Brain microvascular endothelial cell (primary cell): ENCODE results near the gene NME5.

Source experiments
- DNase-seq: peaks from one replicate; pipeline ENCODE4 v3.0.0-alpha.2; 2020
- H3K27ac ChIP-seq: fragments of 250-450 bp; sonication (Bioruptor Pico); 2 replicates; pipeline ENCODE4 v1.5.1; 2020; ENCODE audit warnings: mild to moderate bottlenecking, moderate library complexity
- H3K27me3 ChIP-seq: fragments of 250-450 bp; sonication (Bioruptor Pico); replicated peaks from 2 replicates; pipeline ENCODE4 v1.5.1; 2020; ENCODE audit warnings: mild to moderate bottlenecking
- H3K36me3 ChIP-seq: fragments of 250-450 bp; sonication (Bioruptor Pico); replicated peaks from 2 replicates; pipeline ENCODE4 v1.5.1; 2020; ENCODE audit warnings: mild to moderate bottlenecking
- H3K4me3 ChIP-seq: 2 replicates; pipeline ENCODE4 v1.5.1; 2011; ENCODE audit warnings: low read depth, mild to moderate bottlenecking, control low read depth, low read length, moderate library complexity
- in situ Hi-C: cut with HindIII; loops from 2 replicates; pipeline ENCODE4 v1.10.0; 2017; ENCODE audit warnings: low sequenced_read_pairs, low pct_ligation_motif_present
- TF ChIP-seq, protein P1 (sequence below): IDR thresholded peaks from 2 replicates; pipeline ENCODE4 v1.5.1; 2011; ENCODE audit warnings: low read depth, mild to moderate bottlenecking, moderate library complexity, low read length, control low read depth, inconsistent platforms; ENCODE audit errors: missing control alignments

The NME5 gene, protein sequence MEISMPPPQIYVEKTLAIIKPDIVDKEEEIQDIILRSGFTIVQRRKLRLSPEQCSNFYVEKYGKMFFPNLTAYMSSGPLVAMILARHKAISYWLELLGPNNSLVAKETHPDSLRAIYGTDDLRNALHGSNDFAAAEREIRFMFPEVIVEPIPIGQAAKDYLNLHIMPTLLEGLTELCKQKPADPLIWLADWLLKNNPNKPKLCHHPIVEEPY

DNA sequence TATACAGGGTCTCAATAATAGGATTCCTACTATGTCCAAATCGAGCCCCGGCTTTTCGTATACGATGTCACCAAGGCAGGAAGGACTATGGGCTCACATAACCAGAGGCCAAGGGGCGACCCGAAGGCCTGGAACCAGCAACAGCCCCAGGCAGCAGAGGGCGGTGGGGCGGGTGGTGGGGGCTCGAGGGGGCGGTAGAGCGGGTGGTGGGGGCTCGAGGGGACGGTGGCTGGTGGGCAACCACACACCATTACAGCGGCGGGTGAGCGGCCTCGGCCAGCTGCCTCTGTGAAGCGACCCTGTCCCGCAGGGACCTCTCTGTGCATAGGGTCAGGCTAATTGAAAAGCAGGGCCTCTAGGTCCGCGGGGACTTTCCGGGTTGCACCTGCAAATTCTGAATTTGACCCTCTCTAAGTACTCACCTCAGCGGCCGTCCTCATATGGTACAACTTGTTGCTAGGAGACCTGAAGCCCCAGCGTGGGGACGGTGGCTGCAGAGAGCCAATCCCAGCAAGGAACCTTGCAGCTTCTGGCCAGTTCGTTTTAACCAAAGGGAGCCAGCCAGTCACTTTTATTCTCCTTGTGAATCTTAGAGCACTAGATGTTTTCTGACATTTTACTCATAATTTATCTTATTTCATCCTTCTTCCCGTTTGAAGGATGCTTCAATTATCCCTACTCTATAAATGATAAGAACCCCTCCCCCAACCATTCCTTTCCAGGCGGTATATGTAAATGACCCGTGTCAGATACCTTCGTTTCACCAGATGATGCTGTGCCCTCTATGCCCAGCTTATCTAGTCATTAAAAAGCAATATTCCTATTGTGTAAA is at the start of gene NME5:
NME5 (minus strand) TSS at position 480 of the 832 bp plus-strand sequence. CDS start 648 bp downstream, outside the sequence.
- peak; percentile 55 for DNase-seq
- H3K27ac ChIP-seq: no peak within 1 kb of the TSS
- H3K36me3 ChIP-seq: no peaks in the 10 kb centered on the region
- peak within 1 kb of the TSS; percentile 69 for H3K4me3 ChIP-seq
- H3K27me3 ChIP-seq: no peaks in the 10 kb centered on the region
- in situ Hi-C loops: no loop called here
- TF ChIP-seq, protein P1, sequence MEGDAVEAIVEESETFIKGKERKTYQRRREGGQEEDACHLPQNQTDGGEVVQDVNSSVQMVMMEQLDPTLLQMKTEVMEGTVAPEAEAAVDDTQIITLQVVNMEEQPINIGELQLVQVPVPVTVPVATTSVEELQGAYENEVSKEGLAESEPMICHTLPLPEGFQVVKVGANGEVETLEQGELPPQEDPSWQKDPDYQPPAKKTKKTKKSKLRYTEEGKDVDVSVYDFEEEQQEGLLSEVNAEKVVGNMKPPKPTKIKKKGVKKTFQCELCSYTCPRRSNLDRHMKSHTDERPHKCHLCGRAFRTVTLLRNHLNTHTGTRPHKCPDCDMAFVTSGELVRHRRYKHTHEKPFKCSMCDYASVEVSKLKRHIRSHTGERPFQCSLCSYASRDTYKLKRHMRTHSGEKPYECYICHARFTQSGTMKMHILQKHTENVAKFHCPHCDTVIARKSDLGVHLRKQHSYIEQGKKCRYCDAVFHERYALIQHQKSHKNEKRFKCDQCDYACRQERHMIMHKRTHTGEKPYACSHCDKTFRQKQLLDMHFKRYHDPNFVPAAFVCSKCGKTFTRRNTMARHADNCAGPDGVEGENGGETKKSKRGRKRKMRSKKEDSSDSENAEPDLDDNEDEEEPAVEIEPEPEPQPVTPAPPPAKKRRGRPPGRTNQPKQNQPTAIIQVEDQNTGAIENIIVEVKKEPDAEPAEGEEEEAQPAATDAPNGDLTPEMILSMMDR: no peak

DNA sequence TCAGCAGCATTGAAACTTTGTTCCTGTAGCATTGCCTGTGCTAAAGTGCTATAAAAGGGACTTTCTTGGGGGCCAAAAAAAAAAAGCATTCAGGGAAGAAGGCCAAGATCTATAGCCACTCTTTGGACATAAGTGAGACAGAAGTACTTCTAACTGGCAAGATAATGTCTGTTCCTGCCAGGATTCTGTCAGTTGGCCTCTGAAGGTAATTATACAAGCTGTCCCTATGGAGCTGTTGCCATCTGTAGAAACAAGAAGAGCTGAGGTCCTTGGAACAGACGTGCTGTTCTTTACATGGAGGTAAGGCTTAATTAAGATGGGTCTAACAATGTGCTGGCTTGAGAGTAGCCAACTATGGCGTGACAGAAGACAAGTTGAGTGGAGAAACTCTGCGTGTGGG is 49.4 kb upstream of the NME5 start:
- Histone ChIP-seq H3K27me3 (no peaks in the 10 kb centered on the region), H3K27ac (no peak overlapping the region), H3K4me3 (no peak overlapping the region), H3K36me3 (peaks cover 52% of the 10 kb centered on the region)
- in situ Hi-C loops: no loop called here
- TF ChIP-seq, protein P1: no peak
- no peak for DNase-seq

DNA sequence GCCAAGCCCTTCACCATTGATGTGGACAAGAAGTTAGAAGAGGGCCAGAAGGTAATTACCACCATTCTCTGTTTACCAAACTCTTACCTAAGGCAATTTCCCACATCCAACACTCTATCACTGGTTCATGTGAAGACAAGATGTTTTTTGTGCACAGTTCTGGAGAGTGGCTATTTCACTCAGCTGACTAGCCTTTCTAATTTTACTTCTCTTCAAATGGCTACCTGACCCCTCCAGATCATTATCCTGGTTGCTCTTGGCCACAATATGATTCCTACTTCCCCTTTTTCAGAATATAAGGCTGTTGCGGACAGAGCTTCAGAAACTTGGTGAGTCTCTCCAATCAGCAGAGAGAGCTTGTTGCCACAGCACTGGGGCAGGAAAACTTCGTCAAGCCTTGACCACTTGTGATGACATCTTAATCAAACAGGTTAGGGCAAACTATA is 46.8 kb upstream of the NME5 start:
- no peak overlapping the region for H3K4me3 ChIP-seq
- no peak overlapping the region for H3K27ac ChIP-seq
- peaks cover 46% of the 10 kb centered on the region for H3K36me3 ChIP-seq
- TF ChIP-seq, protein P1: no peak
- DNase-seq: no peak
- no peaks in the 10 kb centered on the region for H3K27me3 ChIP-seq
- in situ Hi-C loops: no loop called here

DNA sequence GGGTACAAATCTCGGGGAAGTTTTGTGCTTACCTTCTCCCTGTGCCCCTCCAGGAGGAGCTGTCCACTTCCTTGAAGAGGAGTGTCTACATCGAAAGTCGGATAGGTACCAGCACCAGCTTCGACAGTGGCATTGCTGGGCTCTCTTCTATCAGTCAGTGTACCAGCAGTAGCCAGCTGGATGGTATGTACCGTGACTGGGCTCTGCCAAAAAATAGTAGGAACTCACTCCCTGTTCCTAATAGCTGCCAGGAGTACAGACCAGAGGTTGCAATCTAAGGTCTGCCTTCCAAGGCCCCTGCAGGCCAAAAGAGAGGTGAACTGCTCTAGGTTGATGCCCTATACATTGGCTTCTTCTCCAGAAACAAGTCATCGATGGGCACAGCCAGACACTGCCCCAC is 43.6 kb upstream of the NME5 start:
- Histone ChIP-seq H3K36me3 (peaks cover 28% of the 10 kb centered on the region), H3K27ac (no peak overlapping the region), H3K4me3 (no peak overlapping the region), H3K27me3 (no peaks in the 10 kb centered on the region)
- no peak for DNase-seq
- in situ Hi-C loops: no loop called here
- TF ChIP-seq, protein P1: no peak

DNA sequence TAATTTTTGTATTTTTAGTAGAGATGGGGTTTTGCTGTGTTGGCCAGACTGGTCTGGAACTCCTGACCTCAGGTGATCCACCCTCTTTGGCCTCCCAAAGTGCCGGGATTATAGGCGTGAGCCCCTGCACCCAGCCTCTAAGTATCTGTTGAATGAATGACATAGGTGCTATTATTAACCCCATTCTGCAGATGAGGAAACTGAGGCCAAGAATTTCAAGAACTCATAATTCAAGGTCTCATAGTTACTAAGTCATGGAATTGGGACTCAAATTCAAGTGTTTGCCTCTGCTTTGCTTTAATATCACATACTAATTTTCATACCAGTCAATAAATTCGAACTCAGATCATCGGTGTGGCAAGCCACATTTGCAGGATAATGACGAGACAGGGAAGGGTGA is 41.6 kb upstream of the NME5 start:
- peaks cover 17% of the 10 kb centered on the region for H3K36me3 ChIP-seq
- no peak overlapping the region for H3K4me3 ChIP-seq
- no peak overlapping the region for H3K27ac ChIP-seq
- TF ChIP-seq, protein P1: no peak
- in situ Hi-C loops: no loop called here
- no peak for DNase-seq
- H3K27me3 ChIP-seq: no peaks in the 10 kb centered on the region
